GM21390 (cell line): ENCODE results near the gene OR10J5.
A peak's percentile ranks its signal among the peaks of the same experiment; 100 is the strongest.
"Not testable (repeated sequence)": the region's sequence is repeated elsewhere in the genome, so short reads cannot be mapped to it uniquely, and the experiment has no call there.

ENCODE experiments used
- ATAC-seq: cut with Tn5 transposase; IDR thresholded peaks from one replicate; pipeline ENCODE4 v1.9.1; 2021; ENCODE audit not compliant: unreplicated experiment

The OR10J5 gene, protein sequence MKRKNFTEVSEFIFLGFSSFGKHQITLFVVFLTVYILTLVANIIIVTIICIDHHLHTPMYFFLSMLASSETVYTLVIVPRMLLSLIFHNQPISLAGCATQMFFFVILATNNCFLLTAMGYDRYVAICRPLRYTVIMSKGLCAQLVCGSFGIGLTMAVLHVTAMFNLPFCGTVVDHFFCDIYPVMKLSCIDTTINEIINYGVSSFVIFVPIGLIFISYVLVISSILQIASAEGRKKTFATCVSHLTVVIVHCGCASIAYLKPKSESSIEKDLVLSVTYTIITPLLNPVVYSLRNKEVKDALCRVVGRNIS

DNA sequence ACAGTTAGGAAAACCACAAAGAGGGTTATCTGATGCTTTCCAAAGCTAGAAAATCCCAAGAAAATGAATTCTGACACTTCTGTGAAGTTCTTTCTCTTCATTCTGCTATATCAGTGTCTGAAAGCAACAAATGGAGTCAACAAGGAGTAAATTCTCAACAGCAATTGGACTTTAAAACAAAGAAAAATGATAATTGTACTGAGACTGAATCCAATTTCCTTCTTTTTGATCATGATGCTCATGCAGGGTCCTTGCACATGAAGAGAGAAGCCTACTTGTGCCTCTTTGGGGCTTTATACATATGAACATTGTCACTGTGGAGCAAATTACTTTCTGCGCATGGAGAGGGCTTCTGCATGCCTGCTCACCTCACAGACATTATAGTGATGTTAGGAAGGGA, at the start of gene OR10J5:
Gene OR10J5 (minus strand): TSS at position 101 of the 400 bp plus-strand sequence. CDS start 0 bp downstream, at position 101.
- ATAC-seq, result no peak

DNA sequence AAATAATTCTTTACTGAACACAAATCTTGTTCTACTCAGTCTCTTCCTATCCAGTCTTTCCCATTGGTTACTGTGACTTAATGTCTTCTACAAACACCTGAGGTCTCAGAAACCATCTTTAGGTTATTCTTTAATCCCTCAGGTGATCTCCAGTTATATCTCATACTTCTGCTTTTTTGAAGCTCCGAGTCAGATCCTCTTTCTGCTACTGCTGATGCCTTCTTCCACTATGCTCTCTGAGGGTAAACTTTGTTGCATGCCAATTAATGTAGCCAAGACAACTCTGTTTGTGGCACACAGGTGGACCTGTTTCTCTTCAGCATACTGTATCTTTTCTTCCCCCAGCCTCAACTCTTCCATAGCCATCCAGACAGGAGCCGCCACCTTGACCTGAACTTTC, 48.7 kb upstream of the OR10J5 start:
- ATAC-seq, result no peak

DNA sequence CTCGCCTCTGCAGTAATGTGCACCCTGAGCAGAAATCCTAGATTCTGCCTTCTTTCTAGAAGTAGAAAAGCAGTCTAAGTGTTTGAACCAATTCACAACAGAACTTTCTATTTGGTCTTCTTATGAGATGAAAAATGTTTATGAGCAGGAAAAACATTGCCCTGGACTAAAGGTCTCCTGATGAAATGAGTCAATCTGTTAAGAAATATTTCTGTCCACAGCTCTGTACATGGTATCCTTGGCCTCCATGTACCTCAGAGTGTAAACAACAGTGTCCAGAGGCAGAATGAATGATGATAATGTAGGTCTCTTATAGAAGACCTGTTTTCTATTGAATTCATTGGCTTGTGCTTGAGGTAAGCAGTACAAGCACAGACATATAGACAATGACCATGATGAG, 45.6 kb upstream of the OR10J5 start:
- no peak for ATAC-seq

DNA sequence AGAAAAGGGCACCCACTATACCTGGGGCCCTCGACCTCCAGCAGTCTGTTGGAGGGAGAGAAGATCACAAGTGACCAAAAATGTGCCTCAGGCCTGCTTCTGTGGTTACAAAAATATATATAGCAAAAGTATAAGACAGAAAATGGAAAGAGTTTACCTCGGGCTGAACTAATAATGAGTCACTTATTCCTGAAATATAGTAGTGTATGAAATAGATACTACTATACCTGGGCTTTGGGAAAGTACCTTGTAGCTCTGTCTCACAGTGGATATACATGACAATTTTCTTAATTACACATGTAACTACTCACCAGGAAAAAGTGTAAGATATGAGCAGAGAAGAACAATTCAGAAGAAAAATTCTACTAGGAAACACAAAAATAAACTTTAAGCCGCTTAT, 44.5 kb upstream of the OR10J5 start:
- peak; percentile 47 for ATAC-seq

DNA sequence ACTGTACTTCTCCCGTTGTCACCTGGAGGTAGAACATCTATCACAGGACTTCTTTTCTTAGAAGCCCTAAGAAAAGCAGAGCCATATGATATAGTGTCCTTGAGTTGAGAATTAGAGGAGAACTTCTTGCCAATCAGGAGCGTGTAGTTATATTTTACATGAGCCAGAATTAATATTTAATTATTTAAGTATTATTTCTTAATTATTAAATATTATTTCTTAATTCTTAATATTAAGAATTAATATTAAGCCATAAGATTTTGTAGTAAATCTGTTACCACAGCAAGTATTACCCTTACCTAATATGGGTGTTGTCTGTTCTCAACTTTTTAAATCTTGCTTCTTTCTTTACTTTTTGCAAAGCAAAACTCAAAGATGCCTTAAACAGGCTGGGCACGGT, 41.6 kb upstream of the OR10J5 start:
- ATAC-seq, result no peak

DNA sequence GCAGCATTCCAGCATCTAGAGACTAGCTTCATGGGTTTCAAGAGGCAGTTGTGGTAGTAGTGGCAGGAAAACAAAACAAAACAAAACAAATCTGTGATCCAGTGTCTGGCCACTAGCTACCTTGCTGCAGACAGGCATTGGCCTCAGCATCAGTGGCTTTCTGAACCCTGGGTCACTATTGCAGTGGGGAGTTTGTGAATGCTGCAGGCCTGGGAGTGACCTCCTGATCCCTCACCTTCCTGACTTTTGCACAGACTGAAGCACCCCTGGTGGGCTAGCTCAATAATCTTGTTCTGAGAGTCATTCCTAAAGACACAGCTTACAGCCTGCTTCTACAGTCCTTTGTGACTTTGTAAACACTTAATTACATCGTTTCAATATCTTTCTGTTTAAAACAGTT, 26.9 kb upstream of the OR10J5 start:
- no peak for ATAC-seq

DNA sequence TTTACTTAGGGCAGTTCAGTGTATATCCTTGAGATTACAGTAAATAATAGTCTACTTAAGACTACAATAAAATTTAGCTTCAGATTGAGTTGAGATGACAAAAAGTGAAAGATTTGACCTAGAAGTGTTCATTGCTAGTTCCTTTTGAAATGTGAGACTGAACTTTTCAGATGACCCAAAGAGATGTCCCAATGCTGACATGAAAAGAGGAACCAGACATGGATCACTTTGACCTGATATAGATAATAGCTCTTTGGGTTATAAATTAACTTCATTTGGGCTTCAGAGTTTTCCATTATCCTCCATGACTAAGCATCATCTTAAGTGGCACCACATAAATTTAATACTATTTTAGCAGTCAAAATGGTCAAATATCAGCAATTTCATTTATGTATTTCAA, 25.7 kb upstream of the OR10J5 start:
- ATAC-seq, result no peak

DNA sequence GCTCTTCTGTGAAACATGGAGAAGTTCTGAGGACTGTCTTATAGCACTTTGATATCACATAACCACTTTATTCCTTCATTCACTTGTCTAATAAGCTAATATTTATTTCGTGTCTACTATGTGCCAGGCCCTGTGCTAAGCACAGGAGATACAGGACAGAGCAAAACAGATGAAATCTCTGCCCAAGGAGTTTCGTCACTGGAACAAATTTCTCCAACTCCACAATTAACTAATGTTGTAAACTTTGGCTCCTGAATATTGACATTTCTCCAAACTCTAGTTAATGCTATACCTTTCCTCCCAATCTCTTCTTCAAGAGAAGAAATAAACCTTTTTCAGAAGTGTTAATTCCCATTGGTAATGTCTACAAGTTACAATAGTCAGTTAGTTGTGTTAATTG, 24.8 kb upstream of the OR10J5 start:
- no peak for ATAC-seq

DNA sequence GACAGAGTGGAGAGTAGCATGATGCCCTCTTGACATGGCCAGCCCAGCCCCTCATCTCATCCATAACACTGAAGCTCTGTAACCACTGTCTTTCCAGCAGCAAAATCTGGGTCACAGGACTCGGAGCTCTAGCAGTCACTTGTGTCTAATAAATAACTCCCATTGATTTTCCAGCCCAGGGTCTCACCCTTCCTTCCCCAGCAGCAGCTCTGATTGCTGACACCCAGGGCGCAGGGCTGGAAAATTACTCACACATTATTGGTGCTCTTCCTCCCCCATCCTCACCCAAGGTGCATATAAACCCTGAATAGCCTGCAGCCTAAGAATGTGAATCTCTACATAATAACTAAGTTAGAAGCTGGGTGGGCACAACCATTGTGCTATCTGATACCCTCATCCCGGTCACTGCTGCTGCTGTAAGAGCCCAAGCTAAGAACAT, 21.1 kb upstream of the OR10J5 start:
- no peak for ATAC-seq

DNA sequence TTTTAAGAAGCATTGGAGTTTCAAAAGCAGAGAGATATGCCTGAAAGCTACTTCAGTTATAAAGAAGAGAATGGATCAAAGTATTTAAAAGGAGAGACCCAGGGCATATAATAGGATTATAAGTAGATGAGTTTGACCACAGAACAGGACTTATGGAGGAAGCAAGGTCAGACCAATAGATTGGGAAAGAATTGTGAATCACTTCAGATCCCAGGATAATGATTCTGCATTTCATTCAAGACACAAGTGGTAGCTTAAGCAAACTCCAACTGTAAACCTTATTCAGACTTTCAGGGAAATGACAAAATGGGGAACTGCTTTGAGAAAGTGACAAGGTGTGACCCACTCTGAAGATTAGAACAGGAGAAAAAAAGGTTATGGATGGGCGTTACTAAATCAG, 18.9 kb upstream of the OR10J5 start:
- ATAC-seq, result no peak

DNA sequence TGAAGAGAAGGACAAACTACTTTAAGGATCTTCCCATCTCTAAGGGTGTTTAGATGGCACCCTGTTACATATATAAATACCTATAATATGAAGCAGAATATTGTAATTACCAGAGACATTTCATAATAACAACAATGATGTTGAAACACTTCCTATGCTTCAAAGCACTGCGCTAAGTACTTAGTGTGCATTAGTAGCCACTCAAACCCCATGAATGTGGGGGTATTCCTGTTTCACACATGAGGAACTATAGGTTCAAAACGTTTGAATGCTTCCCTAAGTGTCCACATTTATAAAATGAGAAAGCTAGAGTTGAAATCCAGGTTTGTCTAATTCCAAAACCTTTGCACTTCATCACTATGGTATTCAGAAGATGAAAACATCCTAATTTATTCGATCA, 18.5 kb upstream of the OR10J5 start:
- ATAC-seq, result no peak

DNA sequence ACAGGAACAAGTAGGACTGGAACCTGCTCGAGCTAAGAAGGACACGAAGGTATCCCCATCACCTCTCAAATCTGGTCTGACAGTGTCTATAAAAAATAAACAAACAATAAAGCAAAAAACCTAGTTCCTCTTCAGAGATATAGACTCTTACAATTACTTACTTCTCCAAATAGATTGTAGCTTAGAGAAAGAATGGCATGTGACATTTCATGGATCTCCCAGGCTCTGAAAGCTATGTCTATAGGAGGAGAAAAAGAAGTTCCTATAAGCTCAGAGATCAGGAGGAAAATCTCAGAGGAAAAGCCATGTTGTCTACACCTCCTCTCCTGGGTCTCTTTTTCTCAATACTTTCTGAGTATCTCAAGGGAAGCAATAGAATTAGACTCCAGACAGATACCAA, 12.3 kb upstream of the OR10J5 start:
- ATAC-seq, result no peak

DNA sequence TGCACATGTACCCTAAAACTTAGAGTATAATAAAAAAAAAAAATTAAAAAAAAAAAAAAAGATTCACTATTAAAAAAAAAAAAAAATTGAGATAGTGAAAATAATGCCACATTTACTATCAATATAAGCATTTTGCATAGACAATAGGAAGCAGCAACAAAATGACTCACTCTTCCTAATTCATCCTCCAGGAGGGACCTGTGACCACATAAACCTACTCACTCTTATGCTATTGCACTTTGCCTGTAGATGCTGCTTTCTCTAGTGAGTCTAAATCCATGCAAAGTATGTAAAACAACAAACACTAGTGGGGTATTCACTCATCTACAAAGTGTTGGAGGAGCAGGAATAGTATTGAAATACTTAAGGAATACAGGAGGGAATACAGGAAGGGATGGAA, 2.9 kb downstream of the OR10J5 start:
- ATAC-seq, result no peak

DNA sequence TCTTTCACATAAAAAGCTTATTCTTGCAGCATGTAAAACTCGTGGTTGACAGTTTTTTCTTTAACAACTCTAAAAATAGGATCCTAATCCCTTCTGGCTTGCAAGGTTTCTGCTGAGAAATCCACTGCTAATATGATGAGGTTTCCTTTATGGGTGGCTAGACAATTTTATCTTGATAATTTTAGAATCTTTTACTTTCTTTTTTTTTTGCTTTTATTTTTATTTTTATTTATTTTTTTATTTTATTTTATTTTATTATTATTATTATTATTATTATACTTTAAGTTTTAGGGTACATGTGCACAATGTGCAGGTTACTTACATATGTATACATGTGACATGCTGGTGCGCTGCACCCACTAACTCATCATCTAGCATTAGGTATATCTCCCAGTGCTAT, 11.0 kb downstream of the OR10J5 start:
- not testable (repeated sequence) for ATAC-seq

DNA sequence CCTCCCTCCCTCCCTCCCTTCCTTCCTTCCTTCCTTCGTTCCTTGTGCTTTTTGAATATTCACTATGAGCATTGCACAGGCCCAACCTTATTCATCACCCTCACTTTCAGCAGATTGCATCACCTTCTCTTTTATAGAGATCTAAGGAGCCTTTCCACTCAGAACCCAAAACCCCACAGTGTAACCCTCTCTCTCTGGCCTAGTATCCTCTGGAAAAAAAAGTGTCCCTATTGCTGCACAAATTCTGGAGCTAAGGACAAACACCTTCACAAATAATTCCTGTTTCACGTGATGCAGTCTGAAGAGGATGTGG, 25.6 kb downstream of the OR10J5 start:
- no peak for ATAC-seq

DNA sequence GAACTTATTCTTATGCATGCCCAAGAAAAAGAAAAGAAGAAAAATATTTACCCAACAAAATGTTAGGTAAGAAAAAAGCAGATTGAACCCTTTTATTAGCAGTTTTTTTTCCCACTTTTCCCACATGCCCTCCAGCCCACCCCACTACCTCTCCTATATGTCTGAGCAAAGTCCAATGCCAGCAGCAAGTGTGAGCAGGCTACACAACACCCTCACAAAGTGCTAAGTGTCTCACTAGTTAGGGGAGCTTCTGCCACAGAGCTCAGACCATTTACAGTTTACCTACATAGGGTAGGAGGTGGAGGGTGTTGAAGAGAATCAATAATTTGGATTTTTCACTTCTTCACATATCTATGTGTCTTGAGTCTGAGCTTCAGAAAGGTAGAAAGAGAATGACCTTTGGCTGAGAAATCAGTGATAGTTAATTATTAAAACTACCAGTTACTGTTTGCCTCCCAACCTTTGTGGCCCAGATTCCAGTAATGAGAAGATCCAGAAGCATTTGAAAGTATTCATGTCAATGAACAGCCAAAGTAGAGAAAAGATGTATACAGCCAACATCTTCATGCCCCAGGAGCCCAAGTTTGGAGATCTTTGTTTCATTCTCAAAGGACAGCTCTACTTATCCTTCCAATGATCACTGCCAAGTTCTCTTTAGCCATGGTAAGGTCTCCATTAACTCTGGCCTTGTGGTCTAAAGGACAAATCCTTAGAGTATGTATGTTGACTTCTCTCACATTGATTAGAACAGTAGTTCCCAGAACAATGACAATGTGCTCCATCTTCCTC, 26.2 kb downstream of the OR10J5 start:
- ATAC-seq, result no peak

DNA sequence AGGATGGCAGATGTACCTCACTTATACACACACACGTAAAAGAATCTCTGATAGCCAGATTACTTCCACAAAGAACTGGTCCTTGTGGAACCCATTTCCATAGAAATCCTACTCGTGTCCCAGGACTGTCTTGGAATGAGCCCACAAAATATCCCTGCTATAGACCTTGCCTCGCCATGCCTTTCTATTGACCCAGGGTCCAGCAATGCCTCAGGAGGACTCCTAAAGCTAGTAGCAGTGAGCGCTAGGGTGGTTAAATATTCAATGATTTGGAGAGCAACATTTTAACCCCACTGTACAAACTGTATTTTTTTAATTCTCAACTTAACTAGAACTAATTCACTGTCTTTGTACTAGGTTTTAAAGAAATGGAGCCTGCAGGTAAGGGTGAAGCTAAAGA, 26.9 kb downstream of the OR10J5 start:
- ATAC-seq, result no peak

DNA sequence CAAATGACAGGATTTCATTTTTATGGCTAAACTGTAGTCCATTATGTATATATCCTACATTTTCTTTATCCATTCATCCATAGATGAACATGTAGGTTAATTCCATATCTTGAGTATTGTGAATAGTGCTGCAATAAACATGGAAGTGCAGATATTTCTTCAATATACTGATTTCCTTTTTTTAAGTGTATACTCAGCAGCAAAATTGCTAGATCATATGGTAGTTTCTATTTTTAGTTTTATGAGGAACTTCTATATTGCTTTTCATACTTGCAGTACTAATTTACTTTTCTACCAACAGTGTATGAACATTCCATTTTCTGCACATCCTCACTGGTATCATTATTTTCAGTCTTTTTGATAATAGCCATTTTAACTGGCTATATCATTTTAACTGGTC, 30.1 kb downstream of the OR10J5 start:
- ATAC-seq, result no peak

DNA sequence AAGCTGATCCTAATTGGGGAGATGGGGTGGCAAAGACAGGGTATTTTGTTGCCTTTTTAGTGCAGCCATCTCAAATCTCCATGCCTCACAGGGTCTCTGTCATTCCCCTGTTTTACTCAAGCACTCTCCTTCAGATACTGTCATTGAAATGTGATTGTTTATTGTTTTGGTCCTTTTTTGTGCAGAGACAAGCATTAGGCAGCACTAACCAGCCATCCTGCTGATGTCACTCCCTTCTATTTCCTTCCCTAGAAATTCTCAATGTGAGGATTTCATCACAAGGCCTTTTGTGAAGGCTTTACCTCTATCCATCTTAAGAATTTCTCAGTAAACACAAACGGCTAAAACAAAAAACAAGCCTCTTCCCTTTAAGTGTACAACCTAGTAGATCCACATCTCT, 34.7 kb downstream of the OR10J5 start:
- ATAC-seq, result no peak

DNA sequence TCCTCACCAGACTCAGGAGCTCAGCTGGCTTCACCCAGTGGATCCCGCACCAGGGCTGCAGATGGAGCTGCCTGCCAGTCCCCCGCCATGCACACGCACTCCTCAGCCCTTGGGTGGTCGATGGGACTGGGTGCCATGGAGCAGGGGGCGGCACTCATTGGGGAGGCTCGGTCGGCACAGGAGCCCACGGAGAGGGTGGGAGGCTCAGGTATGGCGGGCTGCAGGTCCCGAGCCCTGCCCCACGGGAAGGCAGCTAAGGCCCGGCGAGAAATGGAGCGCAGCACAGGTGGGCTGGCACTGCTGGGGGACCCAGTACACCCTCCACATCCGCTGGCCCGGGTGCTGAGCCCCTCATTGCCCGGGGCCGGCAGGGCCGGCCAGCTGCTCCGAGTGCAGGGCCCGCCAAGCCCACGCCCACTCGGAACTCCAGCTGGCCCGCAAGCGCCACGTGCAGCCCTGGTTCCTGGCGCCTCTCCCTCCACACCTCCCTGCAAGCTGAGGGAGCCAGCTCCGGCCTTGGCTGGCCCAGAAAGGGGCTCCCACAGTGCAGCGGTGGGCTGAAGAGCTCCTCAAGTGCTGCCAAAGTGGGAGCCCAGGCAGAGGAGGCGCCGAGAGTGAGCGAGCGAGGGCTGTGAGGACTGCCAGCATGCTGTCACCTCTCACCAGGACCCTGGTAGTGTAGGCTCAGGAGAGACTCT, 41.1 kb downstream of the OR10J5 start:
- ATAC-seq, result not testable (repeated sequence)

DNA sequence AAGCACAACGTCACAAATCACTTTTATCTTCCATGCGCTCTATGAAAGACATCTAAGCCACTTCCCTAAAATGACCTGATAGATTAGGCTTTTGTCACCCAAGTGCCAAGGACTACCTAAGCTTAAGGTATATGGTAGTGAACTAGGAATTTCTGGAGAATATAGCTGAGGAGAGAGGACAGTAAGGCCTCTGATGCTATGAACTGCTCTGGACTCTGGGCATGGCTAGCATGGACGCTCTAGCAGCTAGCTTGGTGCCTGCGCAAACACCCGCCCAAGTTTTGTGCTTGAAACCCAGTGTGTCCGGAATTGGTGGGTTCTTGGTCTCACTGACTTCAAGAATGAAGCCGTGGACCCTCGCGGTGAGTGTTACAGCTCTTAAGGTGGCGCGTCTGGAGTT, 42.5 kb downstream of the OR10J5 start:
- no peak for ATAC-seq
